Measurements from ENCODE around the gene RNF133. TPM values are rescaled to one million over a fixed set of nuclear protein-coding genes. Genes with fewer than 3 reads are reported as not detected.

RNF133 gene
- total and polyA plus RNA-seq, 5 donors from 2014 or later = not detected

- Histone ChIP-seq H3K36me3 (ENCODE audit: control insufficient read depth, insufficient read depth, low read length) (no peaks in the 10 kb centered on the region), H3K4me1 (ENCODE audit: control insufficient read depth, insufficient read depth, low read length, poor library complexity, severe bottlenecking) (no peaks in the 10 kb centered on the region), H3K4me3 (ENCODE audit: low read depth, low read length) (no peak overlapping the region), H3K27ac (ENCODE audit: insufficient read depth, low read length, poor library complexity, severe bottlenecking) (no peak overlapping the region), H3K27me3 (ENCODE audit: control insufficient read depth, insufficient read depth, low read length) (no peaks in the 10 kb centered on the region), H3K9me3 (ENCODE audit: control insufficient read depth in 2 of 2, low read length in 2 of 2) (no peaks in the 10 kb centered on the region)
- Mint-ChIP-seq H3K27ac (no peak overlapping the region), H3K27me3 (no peaks in the 10 kb centered on the region), H3K9me3 (peaks cover 0 to 23% (median 5%) of the 10 kb centered on the region in 7 donors), H3K4me3 (no peak overlapping the region), H3K36me3 (no peaks in the 10 kb centered on the region), H3K4me1 (no peaks in the 10 kb centered on the region)
- no peak for ATAC-seq (ENCODE audit: low read depth in 2 of 2)
- no peak for DNase-seq
Measured at GRCh38 chr7:122706836-122707235, 7.9 kb upstream of the RNF133 start.

DNA sequence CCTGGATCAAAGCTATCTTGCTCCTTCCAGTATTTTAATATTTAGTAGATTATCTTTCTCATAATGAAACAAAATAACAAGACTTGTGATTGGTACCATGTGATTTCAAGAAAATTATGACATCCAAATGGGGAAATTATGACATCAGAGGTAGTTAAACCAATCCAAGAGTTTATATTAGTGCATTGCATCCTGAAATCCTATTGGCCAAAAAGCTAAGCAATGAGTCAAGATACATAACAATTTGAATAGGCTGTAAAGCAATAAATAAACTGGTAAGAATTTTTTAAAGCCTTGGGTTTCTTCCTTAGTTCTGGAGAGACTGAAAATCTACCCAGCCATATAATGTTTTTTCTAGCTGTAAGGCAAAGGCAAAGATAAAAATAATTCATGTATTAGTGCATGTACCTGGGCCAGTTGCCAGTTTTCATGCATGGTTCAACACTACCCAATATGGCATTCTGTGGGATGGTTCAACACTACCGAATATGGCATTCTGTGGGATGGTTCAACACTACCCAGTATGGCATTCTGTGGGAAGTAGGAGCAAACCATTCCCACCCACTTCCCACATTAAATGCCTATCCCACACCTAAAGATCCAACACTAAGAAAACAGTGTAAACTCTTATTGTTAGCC lies 4.1 kb upstream of the RNF133 start, which contains the start of gene RNF148:
Gene RNF148 (minus strand): TSS at position 51 of the 639 bp plus-strand sequence. CDS start 172 bp downstream, outside the sequence.
- no peaks in the 10 kb centered on the region for H3K27me3 ChIP-seq (ENCODE audit: control insufficient read depth, insufficient read depth, low read length)
- H3K4me1 ChIP-seq (ENCODE audit: control insufficient read depth, insufficient read depth, low read length, poor library complexity, severe bottlenecking) = no peaks in the 10 kb centered on the region
- Mint-ChIP-seq H3K27me3 (no peaks in the 10 kb centered on the region), H3K9me3 (peaks cover 0 to 22% (median 6%) of the 10 kb centered on the region in 7 donors), H3K36me3 (no peaks in the 10 kb centered on the region), H3K27ac (no peak within 1 kb of the TSS), H3K4me1 (no peaks in the 10 kb centered on the region), H3K4me3 (no peak within 1 kb of the TSS)
- ATAC-seq (ENCODE audit: low read depth in 2 of 2) (no peak), DNase-seq (no peak)
- H3K36me3 ChIP-seq (ENCODE audit: control insufficient read depth, insufficient read depth, low read length) = no peaks in the 10 kb centered on the region
- H3K4me3 ChIP-seq (ENCODE audit: low read depth, low read length) = no peak within 1 kb of the TSS
- H3K9me3 ChIP-seq (ENCODE audit: control insufficient read depth in 2 of 2, low read length in 2 of 2) = no peaks in the 10 kb centered on the region
- H3K27ac ChIP-seq (ENCODE audit: insufficient read depth, low read length, poor library complexity, severe bottlenecking) = no peak within 1 kb of the TSS

DNA sequence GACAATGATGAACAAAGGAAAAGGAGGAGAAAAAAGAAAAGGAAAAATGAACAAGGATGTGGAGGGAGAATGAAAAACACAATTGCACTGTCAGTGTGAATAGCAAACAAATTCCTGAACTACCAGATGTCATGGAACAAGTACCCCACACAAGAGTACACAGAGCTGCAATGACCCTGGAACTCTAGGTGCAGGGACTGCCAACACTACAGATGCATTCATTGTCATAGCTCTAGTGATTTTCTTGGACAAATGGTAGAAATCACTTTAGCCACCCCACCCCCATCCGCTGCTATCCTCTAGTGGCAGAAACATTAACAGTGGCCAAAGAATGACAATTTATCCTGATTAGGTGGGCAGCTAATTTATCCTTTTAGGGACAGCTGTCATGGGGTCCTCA lies 3.1 kb downstream of the RNF133 start:
- H3K4me1 ChIP-seq (ENCODE audit: control insufficient read depth, insufficient read depth, low read length, poor library complexity, severe bottlenecking) = no peaks in the 10 kb centered on the region
- no peaks in the 10 kb centered on the region for H3K27me3 ChIP-seq (ENCODE audit: control insufficient read depth, insufficient read depth, low read length)
- Mint-ChIP-seq H3K27ac (no peak overlapping the region), H3K27me3 (no peaks in the 10 kb centered on the region), H3K9me3 (peaks cover 6 to 18% (median 11%) of the 10 kb centered on the region in 7 donors), H3K4me3 (no peak overlapping the region), H3K36me3 (no peaks in the 10 kb centered on the region), H3K4me1 (no peaks in the 10 kb centered on the region)
- H3K36me3 ChIP-seq (ENCODE audit: control insufficient read depth, insufficient read depth, low read length) = no peaks in the 10 kb centered on the region
- peaks cover 0 to 2% of the 10 kb centered on the region in 2 experiments for H3K9me3 ChIP-seq (ENCODE audit: control insufficient read depth in 2 of 2, low read length in 2 of 2)
- DNase-seq (no peak), ATAC-seq (ENCODE audit: low read depth in 2 of 2) (no peak)
- H3K4me3 ChIP-seq (ENCODE audit: low read depth, low read length) = no peak overlapping the region
- H3K27ac ChIP-seq (ENCODE audit: insufficient read depth, low read length, poor library complexity, severe bottlenecking) = no peak overlapping the region

DNA sequence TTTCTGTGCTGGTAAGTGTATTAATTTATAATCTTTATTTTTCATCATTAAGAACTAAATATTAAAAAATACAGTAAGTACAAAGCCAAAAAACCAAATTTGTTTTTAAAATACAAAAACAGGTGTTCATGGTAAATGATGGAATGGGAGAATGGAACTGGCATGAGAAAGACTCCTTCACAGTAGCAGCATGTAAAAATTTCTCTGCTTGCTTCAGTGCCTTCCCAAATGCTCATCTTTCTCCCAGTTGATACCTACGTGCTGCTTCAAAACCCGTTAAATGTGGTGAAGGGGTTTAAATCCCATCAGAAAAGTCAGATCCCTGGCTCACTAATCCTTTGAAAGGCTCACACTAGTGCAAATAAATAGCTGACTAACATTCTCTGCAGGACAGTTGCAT lies 4.2 kb downstream of the RNF133 start:
- H3K27ac ChIP-seq (ENCODE audit: insufficient read depth, low read length, poor library complexity, severe bottlenecking) = no peak overlapping the region
- DNase-seq (no peak), ATAC-seq (ENCODE audit: low read depth in 2 of 2) (no peak)
- no peak overlapping the region for H3K4me3 ChIP-seq (ENCODE audit: low read depth, low read length)
- no peaks in the 10 kb centered on the region for H3K4me1 ChIP-seq (ENCODE audit: control insufficient read depth, insufficient read depth, low read length, poor library complexity, severe bottlenecking)
- no peaks in the 10 kb centered on the region for H3K27me3 ChIP-seq (ENCODE audit: control insufficient read depth, insufficient read depth, low read length)
- H3K9me3 ChIP-seq (ENCODE audit: control insufficient read depth in 2 of 2, low read length in 2 of 2) = peaks cover 0 to 2% of the 10 kb centered on the region in 2 experiments
- Mint-ChIP-seq H3K9me3 (peaks cover 3 to 18% (median 8%) of the 10 kb centered on the region in 7 donors), H3K27ac (no peak overlapping the region), H3K36me3 (no peaks in the 10 kb centered on the region), H3K27me3 (no peaks in the 10 kb centered on the region), H3K4me3 (no peak overlapping the region), H3K4me1 (no peaks in the 10 kb centered on the region)
- no peaks in the 10 kb centered on the region for H3K36me3 ChIP-seq (ENCODE audit: control insufficient read depth, insufficient read depth, low read length)

GRCh38 chr7:122692769-122693309 lies 6.1 kb downstream of the RNF133 start:
- H3K4me1 Mint-ChIP-seq = no peaks in the 10 kb centered on the region

DNA sequence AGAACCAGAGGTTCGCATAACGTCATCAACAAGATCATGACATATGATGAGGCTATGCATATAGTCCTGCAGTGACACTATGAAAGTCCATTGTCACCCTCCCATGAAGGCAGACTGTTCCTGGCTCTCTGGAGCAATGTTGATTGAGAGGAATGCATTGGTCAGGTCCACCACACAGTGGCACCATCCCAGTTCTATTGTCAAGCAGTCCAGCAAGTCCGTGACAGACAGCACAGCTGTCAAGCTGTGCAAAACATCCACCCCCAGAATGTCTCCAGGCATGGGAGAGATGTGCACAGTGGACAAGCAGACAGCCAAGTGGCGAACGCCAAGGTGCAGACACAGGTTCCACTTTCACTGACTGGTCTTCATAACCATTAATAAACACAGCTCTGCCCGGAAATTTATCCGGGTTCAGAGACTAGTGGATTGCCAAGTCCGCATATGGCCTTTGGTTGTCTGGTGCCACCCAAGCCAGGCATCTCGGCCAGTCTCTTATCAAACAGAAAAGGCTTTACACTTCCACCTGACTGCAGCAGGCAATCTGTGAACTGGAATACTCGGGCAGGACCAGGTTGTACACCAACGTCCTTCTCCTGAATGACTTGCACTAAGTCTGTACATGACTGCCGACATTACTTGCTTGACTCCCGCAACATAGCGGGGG lies 7.2 kb downstream of the RNF133 start:
- Histone ChIP-seq H3K27ac (ENCODE audit: insufficient read depth, low read length, poor library complexity, severe bottlenecking) (no peak overlapping the region), H3K4me3 (ENCODE audit: low read depth, low read length) (no peak overlapping the region), H3K27me3 (ENCODE audit: control insufficient read depth, insufficient read depth, low read length) (no peaks in the 10 kb centered on the region), H3K9me3 (ENCODE audit: control insufficient read depth in 2 of 2, low read length in 2 of 2) (peaks cover 0 to 2% of the 10 kb centered on the region in 2 experiments), H3K4me1 (ENCODE audit: control insufficient read depth, insufficient read depth, low read length, poor library complexity, severe bottlenecking) (no peaks in the 10 kb centered on the region), H3K36me3 (ENCODE audit: control insufficient read depth, insufficient read depth, low read length) (no peaks in the 10 kb centered on the region)
- Mint-ChIP-seq H3K4me3 (no peak overlapping the region), H3K36me3 (no peaks in the 10 kb centered on the region), H3K27ac (no peak overlapping the region), H3K9me3 (peaks cover 2 to 17% (median 8%) of the 10 kb centered on the region in 7 donors), H3K4me1 (no peaks in the 10 kb centered on the region), H3K27me3 (no peaks in the 10 kb centered on the region)
- DNase-seq (no peak), ATAC-seq (ENCODE audit: low read depth in 2 of 2) (no peak)

More at GRCh38 chr7:122692769-122693309, 6.1 kb downstream of the RNF133 start:
- Histone ChIP-seq H3K27ac (ENCODE audit: insufficient read depth, low read length, poor library complexity, severe bottlenecking) (no peak overlapping the region), H3K27me3 (ENCODE audit: control insufficient read depth, insufficient read depth, low read length) (no peaks in the 10 kb centered on the region), H3K36me3 (ENCODE audit: control insufficient read depth, insufficient read depth, low read length) (no peaks in the 10 kb centered on the region), H3K9me3 (ENCODE audit: control insufficient read depth in 2 of 2, low read length in 2 of 2) (peaks cover 0 to 2% of the 10 kb centered on the region in 2 experiments), H3K4me3 (ENCODE audit: low read depth, low read length) (no peak overlapping the region), H3K4me1 (ENCODE audit: control insufficient read depth, insufficient read depth, low read length, poor library complexity, severe bottlenecking) (no peaks in the 10 kb centered on the region)
- Mint-ChIP-seq H3K36me3 (no peaks in the 10 kb centered on the region), H3K27me3 (no peaks in the 10 kb centered on the region), H3K27ac (no peak overlapping the region), H3K4me3 (no peak overlapping the region), H3K9me3 (peaks cover 2 to 17% (median 8%) of the 10 kb centered on the region in 7 donors)
- ATAC-seq (ENCODE audit: low read depth in 2 of 2) (no peak), DNase-seq (no peak)

DNA sequence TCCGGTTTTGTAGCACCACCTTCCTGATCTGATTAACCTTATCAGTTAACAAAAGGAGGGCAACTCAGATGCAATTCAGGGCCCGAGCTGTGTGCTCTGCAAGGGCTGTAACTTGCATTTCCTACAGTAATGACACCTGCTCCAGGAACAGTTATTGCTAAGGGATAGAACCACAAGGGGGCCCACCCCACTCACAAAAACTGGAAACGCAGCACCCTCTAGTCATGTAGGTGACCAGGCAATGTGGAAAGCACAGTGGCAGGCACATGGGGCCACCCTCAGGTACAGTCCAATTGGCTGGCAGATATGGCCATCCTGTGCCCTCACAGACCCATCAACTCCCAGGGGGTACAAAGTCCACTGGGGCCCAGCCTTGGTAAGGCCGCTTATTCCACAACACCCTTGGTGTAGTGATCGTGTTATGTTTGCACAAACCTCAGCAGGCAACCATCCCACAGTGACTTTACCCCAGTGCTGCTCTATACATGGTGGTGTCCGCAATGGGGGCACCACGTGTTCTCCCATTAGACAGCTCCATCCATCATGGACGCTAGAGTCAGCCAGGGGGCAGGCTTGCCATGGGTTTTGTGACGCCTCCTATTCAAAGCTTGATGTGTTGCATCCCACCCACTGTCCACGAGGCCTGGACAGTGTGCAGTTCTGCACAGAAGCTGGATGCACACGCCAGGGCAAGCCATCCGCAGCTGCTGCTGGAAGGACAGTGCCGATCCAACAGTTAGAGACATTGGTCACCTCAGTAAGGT lies 9.4 kb downstream of the RNF133 start:
- H3K4me1 Mint-ChIP-seq = no peaks in the 10 kb centered on the region
- peaks cover 2 to 15% (median 7%) of the 10 kb centered on the region in 7 donors for H3K9me3 Mint-ChIP-seq
- H3K27me3 Mint-ChIP-seq = no peaks in the 10 kb centered on the region
- no peaks in the 10 kb centered on the region for H3K36me3 ChIP-seq (ENCODE audit: control insufficient read depth, insufficient read depth, low read length)
- ATAC-seq (ENCODE audit: low read depth in 2 of 2) = no peak
- peaks cover 0 to 2% of the 10 kb centered on the region in 2 experiments for H3K9me3 ChIP-seq (ENCODE audit: control insufficient read depth in 2 of 2, low read length in 2 of 2)
- H3K27me3 ChIP-seq (ENCODE audit: control insufficient read depth, insufficient read depth, low read length) = no peaks in the 10 kb centered on the region
- no peak overlapping the region for H3K27ac Mint-ChIP-seq
- DNase-seq = no peak
- no peak overlapping the region for H3K4me3 ChIP-seq (ENCODE audit: low read depth, low read length)
- no peaks in the 10 kb centered on the region for H3K36me3 Mint-ChIP-seq
- H3K4me3 Mint-ChIP-seq = no peak overlapping the region
- H3K4me1 ChIP-seq (ENCODE audit: control insufficient read depth, insufficient read depth, low read length, poor library complexity, severe bottlenecking) = no peaks in the 10 kb centered on the region
- H3K27ac ChIP-seq (ENCODE audit: insufficient read depth, low read length, poor library complexity, severe bottlenecking) = no peak overlapping the region
